ENCODE results near the gene CA10.

Gene CA10

GRCh38 chr17:51751072-51751471, 407.4 kb downstream of the CA10 start:
- DNase-seq = no peak

GRCh38 chr17:51748749-51749604, 409.5 kb downstream of the CA10 start:
- DNase-seq = no peak

DNA sequence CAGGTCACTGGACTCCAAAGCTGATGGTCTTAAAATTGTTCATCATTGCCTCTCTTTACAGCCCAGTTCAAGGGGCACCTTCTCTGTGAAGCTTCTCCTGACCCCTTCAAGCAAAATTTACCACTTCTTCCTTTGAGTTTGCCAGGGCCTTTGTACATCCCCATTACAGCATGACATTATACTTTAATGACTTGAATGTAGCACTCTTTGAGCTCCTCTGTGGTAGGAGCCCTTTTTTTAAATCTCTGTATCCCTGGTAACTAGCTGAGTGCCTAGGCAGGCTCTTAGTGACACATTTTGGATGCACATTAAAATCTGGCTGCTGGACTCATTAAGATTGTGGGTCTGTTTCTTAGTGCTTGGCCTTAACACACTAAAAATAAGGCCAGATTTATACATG, 412.1 kb downstream of the CA10 start:
- DNase-seq = no peak

DNA sequence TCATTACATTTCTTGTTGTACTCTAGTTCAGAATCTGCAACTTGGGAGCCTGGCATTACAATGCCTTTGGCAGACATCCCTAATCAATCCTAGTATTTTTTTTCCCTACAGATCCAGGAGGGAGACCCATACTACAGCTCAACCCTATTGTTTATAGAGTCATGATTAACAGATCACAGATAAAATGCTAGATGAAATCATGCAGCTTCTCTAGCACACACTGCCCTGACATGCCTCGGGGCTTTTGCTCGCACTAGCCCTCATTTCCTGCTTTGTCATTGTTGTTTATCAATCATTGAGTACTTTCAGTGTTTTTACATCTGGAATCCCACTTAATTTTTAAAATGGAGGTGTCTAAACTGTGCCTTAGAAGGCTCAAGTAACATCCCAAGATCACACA, 412.5 kb downstream of the CA10 start:
- DNase-seq = no peak

- no peak for DNase-seq
These were observed 415.0 kb downstream of the CA10 start for GRCh38 chr17:51743477-51743876.

- DNase-seq = no peak
These were observed 415.9 kb downstream of the CA10 start for GRCh38 chr17:51742571-51742970.

DNA sequence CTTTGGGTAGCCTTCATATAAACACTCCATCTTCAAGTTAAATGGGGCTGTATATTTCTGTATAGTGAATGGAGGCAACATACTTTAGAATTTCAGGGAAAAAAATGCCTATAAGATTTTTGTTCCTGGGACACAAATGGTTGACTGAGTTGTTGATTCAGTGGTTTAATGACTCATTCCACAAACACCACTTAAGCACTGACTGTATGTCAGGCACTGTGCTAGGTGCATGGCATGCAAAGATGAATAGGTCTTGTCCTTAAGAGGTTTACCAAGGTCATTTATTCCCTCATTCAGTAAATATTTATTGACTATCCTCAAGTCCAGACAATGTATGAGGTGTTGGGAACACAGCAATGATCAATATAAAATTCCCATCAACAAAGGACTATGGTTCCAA, 417.1 kb downstream of the CA10 start:
- no peak for DNase-seq

- no peak for DNase-seq
These were observed 418.0 kb downstream of the CA10 start for GRCh38 chr17:51740531-51740930.

DNA sequence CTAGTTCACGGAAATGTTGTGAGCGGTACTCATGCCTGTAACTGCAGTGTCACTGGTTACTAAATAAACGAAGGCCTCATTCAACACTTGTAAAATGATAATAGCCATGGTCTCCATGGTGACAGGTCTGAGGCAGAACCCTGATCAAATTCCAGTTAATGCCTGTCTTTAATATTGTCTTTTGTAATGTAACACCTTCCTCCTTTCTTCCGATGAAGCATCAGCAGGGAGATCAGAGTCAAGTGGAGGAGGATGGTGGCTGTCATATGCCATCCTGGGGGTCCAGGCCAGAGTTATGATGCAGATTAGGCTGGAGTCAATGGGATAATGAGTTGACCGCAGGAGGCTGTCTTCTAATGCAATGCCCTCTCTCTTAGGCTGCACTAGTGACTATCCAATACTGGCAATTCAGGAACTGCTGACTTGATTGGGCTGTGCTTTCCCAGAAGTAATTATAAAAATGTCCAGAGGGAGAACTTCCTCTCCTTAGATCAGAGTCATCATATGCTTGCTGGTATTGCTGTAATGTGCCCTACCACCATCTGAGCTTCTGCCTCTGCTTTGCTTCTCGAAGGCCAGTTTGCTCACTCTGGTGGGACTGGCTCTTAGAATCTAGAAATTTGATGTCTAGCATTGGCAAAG, 419.1 kb downstream of the CA10 start:
- DNase-seq = no peak

- DNase-seq = no peak
These were observed 422.2 kb downstream of the CA10 start for GRCh38 chr17:51736356-51736755.

- no peak for DNase-seq
These were observed 423.5 kb downstream of the CA10 start for GRCh38 chr17:51734976-51735375.

DNA sequence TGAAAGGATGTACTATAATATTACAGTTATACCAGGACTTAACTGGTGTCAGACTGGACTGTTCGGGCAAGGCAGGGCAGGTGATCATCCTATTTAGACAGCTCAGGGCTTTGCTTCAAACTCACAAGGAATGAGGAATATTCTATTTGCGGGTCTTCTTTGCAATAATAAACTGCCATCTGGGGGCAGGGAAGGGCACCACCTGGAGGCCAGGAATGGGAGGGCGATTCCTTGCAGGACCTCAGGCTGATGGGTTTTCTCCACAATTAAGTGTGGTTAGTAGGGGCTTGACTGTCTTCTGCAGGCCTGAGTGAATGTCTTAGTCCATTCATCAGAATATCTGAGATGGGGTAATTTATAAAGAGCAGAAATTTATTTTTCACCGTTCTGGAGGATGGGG, 424.1 kb downstream of the CA10 start:
- DNase-seq = no peak

- no peak for DNase-seq
These were observed 425.3 kb downstream of the CA10 start for GRCh38 chr17:51733166-51733565.

GRCh38 chr17:51731941-51732722, 426.4 kb downstream of the CA10 start:
- no peak for DNase-seq

- no peak for DNase-seq
These were observed 428.0 kb downstream of the CA10 start for GRCh38 chr17:51730303-51731050.

GRCh38 chr17:51725185-51725584, 433.3 kb downstream of the CA10 start:
- no peak for DNase-seq

- DNase-seq = no peak
These were observed 434.4 kb downstream of the CA10 start for GRCh38 chr17:51724043-51724580.

GRCh38 chr17:51722994-51723393, 435.5 kb downstream of the CA10 start:
- no peak for DNase-seq

- DNase-seq = no peak
These were observed 436.8 kb downstream of the CA10 start for GRCh38 chr17:51721730-51722129.

- DNase-seq = no peak
These were observed 438.1 kb downstream of the CA10 start for GRCh38 chr17:51720439-51720838.

DNA sequence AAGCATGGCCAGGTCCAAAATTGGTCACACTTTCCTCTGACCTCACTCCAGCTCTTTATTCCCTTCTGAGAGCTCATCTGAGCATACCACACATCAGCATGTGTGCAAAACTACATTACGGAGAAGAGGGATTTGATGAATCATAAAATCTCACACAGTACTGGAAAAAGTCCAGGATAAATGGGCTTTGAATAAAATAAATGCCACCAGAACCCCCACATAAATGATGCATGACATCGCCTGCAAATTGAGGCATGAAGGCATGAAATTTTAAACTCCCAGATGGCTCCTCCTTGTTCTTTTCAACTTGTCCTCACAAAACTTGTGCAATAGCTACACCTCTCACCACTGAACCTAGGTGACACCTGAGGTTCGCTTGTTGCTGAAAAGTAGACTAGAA, 439.5 kb downstream of the CA10 start:
- no peak for DNase-seq

DNA sequence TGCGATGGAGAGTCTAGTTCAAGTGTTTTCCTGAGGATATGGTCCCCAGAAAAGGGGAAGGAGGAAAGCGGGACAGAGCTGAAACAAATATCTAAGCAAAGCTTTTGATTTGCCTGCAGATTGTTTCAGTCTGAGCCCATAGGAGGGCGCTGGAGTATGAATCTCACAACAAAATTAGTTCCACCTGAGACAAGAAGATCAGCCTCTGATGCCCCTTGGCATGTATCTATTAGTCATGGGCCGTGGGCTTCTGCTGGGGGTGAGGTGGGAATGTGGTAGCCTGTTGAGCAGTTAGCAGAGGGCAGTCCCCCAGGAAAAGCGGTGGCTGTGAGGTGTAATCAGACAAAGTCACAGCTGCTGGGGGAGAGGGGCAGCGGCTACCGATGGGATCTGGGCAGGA, 446.9 kb downstream of the CA10 start:
- DNase-seq = no peak

- DNase-seq = no peak
These were observed 447.9 kb downstream of the CA10 start for GRCh38 chr17:51710634-51710979.

All from NCI-H2171 treated with DMSO at 0.1 percent for 48 hours (cell line).